Body of pancreas (tissue), 4 donors: ENCODE results near the gene KRTAP10-9.

ENCODE experiments used
- CTCF ChIP-seq, 7 experiments: fragments of 450-650 bp in 4 of 7; fragments of 200-600 bp in 3 of 7; sonication (generic) in 3 of 7; IDR thresholded peaks; one replicate each; pipeline ENCODE4 v1.5.1; 2016 to 2019; ENCODE audit warnings: antibody characterized with exemption in 7 of 7
- POLR2A ChIP-seq, 3 donors: fragments of 450-650 bp; IDR thresholded peaks; one replicate each; pipeline ENCODE4 v1.6.1; 2016; ENCODE audit warnings: antibody characterized with exemption in 3 of 3, mild to moderate bottlenecking in 2 of 3

GRCh38 chr21:44654576-44655175 lies 27.8 kb downstream of the KRTAP10-9 start, which contains the start of gene KRTAP12-4:
- no peak for TF ChIP-seq CTCF (IDR thresholded peaks at IDR 0.05)
- no peak for TF ChIP-seq POLR2A (IDR thresholded peaks at IDR 0.05)
